Gastroesophageal sphincter (tissue), 4 donors: ENCODE results near the gene CNTNAP2. TPM values are rescaled to one million over a fixed set of nuclear protein-coding genes. Genes with fewer than 3 reads are reported as not detected.

Experiments
- ATAC-seq: fragments of 150-250 bp; one replicate; pipeline ENCODE4 v1.9.1; 2016; ENCODE audit warnings: mild to moderate bottlenecking, moderate library complexity
- H3K27ac ChIP-seq, 4 donors: fragments of 200-600 bp; sonication (generic) in 3 of 4; 1 replicate in 3 of 4; 2 replicates in 1 of 4; pipeline ENCODE4 v1.5.1; 2016 to 2019
- H3K27me3 ChIP-seq: fragments of 200-600 bp; sonication (generic); one replicate; pipeline ENCODE4 v1.5.1; 2019
- H3K36me3 ChIP-seq, 2 donors: fragments of 200-600 bp; sonication (generic); one replicate each; pipeline ENCODE4 v1.5.1; 2019; ENCODE audit warnings: control low read depth in 1 of 2
- H3K4me1 ChIP-seq, 3 donors: fragments of 200-600 bp; sonication (generic); 1 replicate in 2 of 3; 2 replicates in 1 of 3; pipeline ENCODE4 v1.5.1; 2016 to 2019; ENCODE audit warnings: control low read depth in 2 of 3
- H3K4me3 ChIP-seq, 2 donors: fragments of 200-600 bp; sonication (generic); one replicate each; pipeline ENCODE4 v1.5.1; 2019; ENCODE audit warnings: mild to moderate bottlenecking in 1 of 2, moderate library complexity in 1 of 2
- H3K9me3 ChIP-seq, 3 donors: fragments of 200-600 bp; sonication (generic); one replicate each; pipeline ENCODE4 v1.5.1; 2017 to 2019; ENCODE audit warnings: control low read depth in 2 of 3
- CTCF ChIP-seq, 4 experiments: fragments of 200-600 bp in 2 of 4; fragments of 450-650 bp in 2 of 4; sonication (generic) in 1 of 4; IDR thresholded peaks; one replicate each; pipeline ENCODE4 v1.5.1; 2017 to 2019; ENCODE audit warnings: antibody characterized with exemption in 4 of 4, mild to moderate bottlenecking in 2 of 4, moderate library complexity in 2 of 4
- EP300 ChIP-seq: sonication (generic); formaldehyde crosslinking; IDR thresholded peaks from one replicate; pipeline ENCODE4 v1.6.1; 2017; ENCODE audit warnings: antibody characterized with exemption, mild to moderate bottlenecking
- POLR2A ChIP-seq, 2 donors: fragments of 450-650 bp; IDR thresholded peaks; one replicate each; pipeline ENCODE4 v1.6.1; 2017; ENCODE audit warnings: antibody characterized with exemption in 2 of 2, mild to moderate bottlenecking in 2 of 2, moderate library complexity in 1 of 2
- POLR2AphosphoS5 ChIP-seq: sonication (generic); formaldehyde crosslinking; IDR thresholded peaks from one replicate; pipeline ENCODE4 v1.6.1; 2017; ENCODE audit warnings: antibody characterized with exemption
- WGBS, 2 donors: methylation state at CpG; one replicate each; pipeline ENCODE4 v1.1.5; 2018; ENCODE audit warnings: low coverage in 1 of 2; 5-methylcytosine and 5-hydroxymethylcytosine counted together
- total RNA-seq, 4 donors: library from RNA; depleted of rRNA; stranded (reverse); fragments of >200 nt; gene quantifications; one replicate each; pipeline ENCODE4 v1.1.0, GENCODE V29; 2016

Gene CNTNAP2
- total RNA-seq, 4 donors from 2014 or later: 1.5 to 8.9 (median 3.2) TPM

GRCh38 chr7:146645383-146645976 is 528.9 kb downstream of the CNTNAP2 start:
- no peak overlapping the region for H3K27ac ChIP-seq
- no peak for ATAC-seq
- no peaks in the 10 kb centered on the region for H3K27me3 ChIP-seq
- H3K9me3 ChIP-seq: no peaks in the 10 kb centered on the region
- TF ChIP-seq POLR2A (IDR thresholded peaks at IDR 0.05): no peak
- H3K36me3 ChIP-seq: no peaks in the 10 kb centered on the region
- 84 to 90% methylated on average over 3 of the region's 3 CpGs for WGBS, 2 donors
- H3K4me3 ChIP-seq: no peak overlapping the region
- H3K4me1 ChIP-seq: no peaks in the 10 kb centered on the region

- Histone ChIP-seq H3K27ac (no peak overlapping the region), H3K4me1 (no peaks in the 10 kb centered on the region), H3K9me3 (no peaks in the 10 kb centered on the region), H3K36me3 (no peaks in the 10 kb centered on the region), H3K4me3 (no peak overlapping the region), H3K27me3 (no peaks in the 10 kb centered on the region)
- WGBS, 2 donors: 24 to 35% methylated on average over 2 of the region's 2 CpGs
- no peak for TF ChIP-seq EP300
- TF ChIP-seq POLR2AphosphoS5: no peak
- TF ChIP-seq POLR2A (IDR thresholded peaks at IDR 0.05): no peak
- TF ChIP-seq CTCF (IDR thresholded peaks at IDR 0.05): no peak
- ATAC-seq: no peak
These were observed 530.8 kb downstream of the CNTNAP2 start for GRCh38 chr7:146647445-146647844.

GRCh38 chr7:146652176-146652575 is 535.6 kb downstream of the CNTNAP2 start:
- 45 to 70% methylated on average over 2 of the region's 2 CpGs for WGBS, 2 donors
- no peak for ATAC-seq
- no peaks in the 10 kb centered on the region for H3K9me3 ChIP-seq
- TF ChIP-seq POLR2A (IDR thresholded peaks at IDR 0.05) (no peak), CTCF (IDR thresholded peaks at IDR 0.05) (no peak)
- H3K4me3 ChIP-seq: no peak overlapping the region
- no peaks in the 10 kb centered on the region for H3K27me3 ChIP-seq
- H3K36me3 ChIP-seq: no peaks in the 10 kb centered on the region
- no peaks in the 10 kb centered on the region for H3K4me1 ChIP-seq
- no peak overlapping the region for H3K27ac ChIP-seq

GRCh38 chr7:146654048-146654447 is 537.4 kb downstream of the CNTNAP2 start:
- H3K27me3 ChIP-seq: no peaks in the 10 kb centered on the region
- no peaks in the 10 kb centered on the region for H3K9me3 ChIP-seq
- H3K4me1 ChIP-seq: no peaks in the 10 kb centered on the region
- TF ChIP-seq POLR2AphosphoS5 (no peak), POLR2A (IDR thresholded peaks at IDR 0.05) (no peak), CTCF (IDR thresholded peaks at IDR 0.05) (no peak), EP300 (no peak)
- no peak overlapping the region for H3K27ac ChIP-seq
- no peaks in the 10 kb centered on the region for H3K36me3 ChIP-seq
- no peak for ATAC-seq
- no peak overlapping the region for H3K4me3 ChIP-seq
- 25 to 57% methylated on average over 2 to 3 of the region's 5 CpGs for WGBS, 2 donors

- 16 to 36% methylated on average over 9 of the region's 9 CpGs for WGBS, 2 donors
- Histone ChIP-seq H3K4me1 (no peaks in the 10 kb centered on the region), H3K36me3 (no peaks in the 10 kb centered on the region), H3K4me3 (no peak overlapping the region), H3K27me3 (no peaks in the 10 kb centered on the region), H3K9me3 (no peaks in the 10 kb centered on the region), H3K27ac (no peak overlapping the region)
- no peak for ATAC-seq
- TF ChIP-seq POLR2A (IDR thresholded peaks at IDR 0.05) (no peak), EP300 (no peak), POLR2AphosphoS5 (no peak)
These were observed 539.6 kb downstream of the CNTNAP2 start for GRCh38 chr7:146655928-146656797.

GRCh38 chr7:146656988-146657387 is 540.4 kb downstream of the CNTNAP2 start:
- no peaks in the 10 kb centered on the region for H3K36me3 ChIP-seq
- H3K4me1 ChIP-seq: no peaks in the 10 kb centered on the region
- H3K9me3 ChIP-seq: no peaks in the 10 kb centered on the region
- H3K27ac ChIP-seq: no peak overlapping the region
- no peak overlapping the region for H3K4me3 ChIP-seq
- no peak for ATAC-seq
- TF ChIP-seq POLR2A (IDR thresholded peaks at IDR 0.05) (no peak), POLR2AphosphoS5 (no peak), CTCF (IDR thresholded peaks at IDR 0.05) (no peak), EP300 (no peak)
- no peaks in the 10 kb centered on the region for H3K27me3 ChIP-seq
- WGBS, 2 donors: 92 to 100% methylated on average over 1 of the region's 1 CpG
